Loucy (cell line): ENCODE data around the gene KRTAP10-2.

Source experiments
- H2AFZ ChIP-seq: fragments of 200-600 bp; sonication (generic); 2 replicates; pipeline ENCODE4 v1.6.0; 2016; ENCODE audit warnings: antibody characterized with exemption, mild to moderate bottlenecking, low read length, moderate library complexity
- H3F3A ChIP-seq: fragments of 200-600 bp; 2 replicates; pipeline ENCODE4 v1.6.0; 2016; ENCODE audit warnings: antibody characterized with exemption, low read depth, mild to moderate bottlenecking
- H3K27me3 ChIP-seq: fragments of 200-600 bp; sonication (generic); 2 replicates; pipeline ENCODE4 v1.6.1; 2014; ENCODE audit warnings: low read length, mild to moderate bottlenecking; ENCODE audit not compliant: insufficient read depth, poor library complexity, severe bottlenecking
- H3K36me3 ChIP-seq: fragments of 200-600 bp; sonication (generic); 2 replicates; pipeline ENCODE4 v1.6.1; 2016; ENCODE audit warnings: low read length; ENCODE audit not compliant: insufficient read depth
- H3K4me1 ChIP-seq: fragments of 200-600 bp; sonication (generic); 2 replicates; pipeline ENCODE4 v1.5.1; 2014; ENCODE audit warnings: low read length, mild to moderate bottlenecking; ENCODE audit not compliant: insufficient read depth, poor library complexity, severe bottlenecking
- H3K4me2 ChIP-seq: fragments of 200-600 bp; sonication (generic); 2 replicates; pipeline ENCODE4 v1.6.0; 2014; ENCODE audit warnings: antibody characterized with exemption, low read length, low read depth, mild to moderate bottlenecking; ENCODE audit not compliant: poor library complexity, severe bottlenecking
- H3K4me3 ChIP-seq: fragments of 200-600 bp; sonication (generic); 2 replicates; pipeline ENCODE4 v1.5.1; 2014; ENCODE audit warnings: low read length, mild to moderate bottlenecking, mixed read lengths; ENCODE audit not compliant: poor library complexity, severe bottlenecking
- H3K79me2 ChIP-seq: fragments of 200-600 bp; sonication (generic); 2 replicates; pipeline ENCODE4 v1.6.1; 2014; ENCODE audit warnings: low read length; ENCODE audit not compliant: insufficient read depth
- H3K9ac ChIP-seq: fragments of 200-600 bp; sonication (generic); 2 replicates; pipeline ENCODE4 v1.6.0; 2014; ENCODE audit warnings: mild to moderate bottlenecking, low read depth, low read length, moderate library complexity; ENCODE audit not compliant: poor library complexity, severe bottlenecking
- H3K9me2 ChIP-seq: fragments of 200-600 bp; sonication (generic); replicated peaks from 2 replicates; pipeline ENCODE4 v1.6.1; 2016; ENCODE audit warnings: low read depth, low read length, mixed read lengths
- H3K9me3 ChIP-seq: fragments of 200-600 bp; sonication (generic); 2 replicates; pipeline ENCODE4 v1.6.1; 2014; ENCODE audit warnings: mild to moderate bottlenecking, antibody characterized with exemption, low read length, low read depth; ENCODE audit not compliant: insufficient read depth
- H4K20me1 ChIP-seq: fragments of 200-600 bp; sonication (generic); 2 replicates; pipeline ENCODE4 v1.6.0; 2014; ENCODE audit warnings: antibody characterized with exemption, low read length, mild to moderate bottlenecking; ENCODE audit not compliant: insufficient read depth, poor library complexity, severe bottlenecking
- EZH2phosphoT487 ChIP-seq: fragments of 200-600 bp; IDR thresholded peaks from 2 replicates; pipeline ENCODE4 v1.6.1; 2018; ENCODE audit warnings: antibody characterized with exemption, mild to moderate bottlenecking, moderate library complexity, borderline replicate concordance
- TF ChIP-seq, protein P1 (sequence below): fragments of 200-600 bp; sonication (generic); conservative IDR thresholded peaks from 2 replicates; pipeline ENCODE4 v1.5.1; 2014; ENCODE audit warnings: mild to moderate bottlenecking, antibody characterized with exemption, low read length

Gene KRTAP10-2

DNA sequence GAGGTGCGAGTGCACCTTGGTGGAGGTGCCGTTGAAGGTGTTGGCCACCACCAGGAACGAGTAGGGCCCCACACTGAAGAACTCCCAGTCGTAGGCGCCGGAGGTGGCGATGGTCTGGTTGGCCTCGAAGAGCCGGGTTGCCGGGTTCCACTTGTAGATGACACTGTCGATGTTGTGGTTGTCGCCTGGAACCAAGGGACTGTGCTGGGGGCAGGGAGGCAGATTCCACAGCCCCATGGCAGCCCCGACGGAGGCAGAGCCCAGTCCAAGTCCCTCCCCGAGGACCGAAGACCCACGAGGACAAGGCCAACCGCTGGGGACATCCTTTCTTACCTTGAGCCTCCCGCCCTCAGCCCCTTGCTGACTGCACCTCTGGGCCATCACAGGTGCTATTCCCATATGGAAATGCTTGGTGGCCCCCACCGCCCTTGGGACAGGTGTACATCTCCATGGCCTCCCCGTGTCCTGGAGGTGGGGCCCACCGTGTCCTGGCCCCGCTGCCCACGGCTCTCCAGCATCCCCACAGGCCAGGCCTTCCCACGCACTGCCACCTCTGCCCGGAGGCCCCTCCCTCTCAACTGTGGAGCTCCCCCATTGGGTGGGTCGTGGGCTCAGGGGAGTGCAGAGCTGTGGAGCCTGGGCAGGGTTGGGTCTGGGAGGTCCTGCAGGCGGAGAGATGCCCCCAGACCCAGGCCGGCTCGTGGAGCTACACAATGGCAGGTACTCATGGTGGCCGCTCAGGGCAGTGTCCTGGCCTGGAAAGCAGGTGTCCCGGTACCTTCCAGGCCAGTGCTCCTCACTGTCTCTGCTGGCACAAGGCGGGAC is 29.2 kb downstream of the KRTAP10-2 start:
- H4K20me1 ChIP-seq, result no peaks in the 10 kb centered on the region
- no peaks in the 10 kb centered on the region for H3K9me2 ChIP-seq
- H3K9ac ChIP-seq, result no peak overlapping the region
- H3K79me2 ChIP-seq, result no peaks in the 10 kb centered on the region
- no peaks in the 10 kb centered on the region for H3K27me3 ChIP-seq
- no peak overlapping the region for H2AFZ ChIP-seq
- no peaks in the 10 kb centered on the region for H3K36me3 ChIP-seq
- H3K4me2 ChIP-seq, result no peak overlapping the region
- H3K4me1 ChIP-seq, result no peaks in the 10 kb centered on the region
- no peaks in the 10 kb centered on the region for H3F3A ChIP-seq
- no peak overlapping the region for H3K4me3 ChIP-seq
- peaks cover 11% of the 10 kb centered on the region; the same call in 1 of the 2 replicates for H3K9me3 ChIP-seq
- no peak for TF ChIP-seq EZH2phosphoT487
- TF ChIP-seq, protein P1, sequence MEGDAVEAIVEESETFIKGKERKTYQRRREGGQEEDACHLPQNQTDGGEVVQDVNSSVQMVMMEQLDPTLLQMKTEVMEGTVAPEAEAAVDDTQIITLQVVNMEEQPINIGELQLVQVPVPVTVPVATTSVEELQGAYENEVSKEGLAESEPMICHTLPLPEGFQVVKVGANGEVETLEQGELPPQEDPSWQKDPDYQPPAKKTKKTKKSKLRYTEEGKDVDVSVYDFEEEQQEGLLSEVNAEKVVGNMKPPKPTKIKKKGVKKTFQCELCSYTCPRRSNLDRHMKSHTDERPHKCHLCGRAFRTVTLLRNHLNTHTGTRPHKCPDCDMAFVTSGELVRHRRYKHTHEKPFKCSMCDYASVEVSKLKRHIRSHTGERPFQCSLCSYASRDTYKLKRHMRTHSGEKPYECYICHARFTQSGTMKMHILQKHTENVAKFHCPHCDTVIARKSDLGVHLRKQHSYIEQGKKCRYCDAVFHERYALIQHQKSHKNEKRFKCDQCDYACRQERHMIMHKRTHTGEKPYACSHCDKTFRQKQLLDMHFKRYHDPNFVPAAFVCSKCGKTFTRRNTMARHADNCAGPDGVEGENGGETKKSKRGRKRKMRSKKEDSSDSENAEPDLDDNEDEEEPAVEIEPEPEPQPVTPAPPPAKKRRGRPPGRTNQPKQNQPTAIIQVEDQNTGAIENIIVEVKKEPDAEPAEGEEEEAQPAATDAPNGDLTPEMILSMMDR, result no peak

DNA sequence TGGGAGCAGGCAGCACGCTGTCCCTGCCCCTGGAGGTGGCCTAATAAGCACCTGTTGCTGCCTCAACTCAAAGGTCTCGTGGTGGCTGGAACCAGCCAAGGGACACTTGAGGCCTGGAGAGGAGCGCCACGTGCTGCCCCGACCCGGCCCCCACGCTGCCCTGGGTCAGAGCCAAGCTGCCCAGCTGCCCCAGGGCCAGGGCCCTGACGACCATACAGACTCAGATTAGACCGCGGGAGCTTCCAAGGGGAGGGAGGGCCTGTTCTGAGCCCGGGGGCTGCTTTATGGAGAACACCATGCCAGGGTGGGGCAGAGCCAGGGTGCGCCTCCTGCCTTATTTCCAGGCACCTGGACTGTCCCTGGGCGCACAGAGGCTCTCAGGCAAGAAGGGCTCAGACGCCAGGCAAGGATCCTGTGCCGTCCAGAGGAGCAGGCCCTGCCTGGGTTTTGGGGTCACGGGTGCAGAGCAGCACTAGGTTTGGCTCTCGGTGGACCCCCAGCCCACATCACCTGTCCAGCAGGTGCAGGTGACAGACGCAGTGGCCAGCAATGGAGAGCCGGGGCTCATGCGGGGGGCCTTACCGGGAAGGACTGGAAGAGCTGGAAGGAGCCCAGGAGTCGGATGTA is 29.9 kb downstream of the KRTAP10-2 start:
- no peak for TF ChIP-seq EZH2phosphoT487
- TF ChIP-seq, protein P1, result no peak
- Histone ChIP-seq H3K27me3 (no peaks in the 10 kb centered on the region), H4K20me1 (no peaks in the 10 kb centered on the region), H3K4me1 (no peaks in the 10 kb centered on the region), H3K9me2 (no peaks in the 10 kb centered on the region), H3K4me3 (no peak overlapping the region), H3K9me3 (peaks cover 11% of the 10 kb centered on the region; the same call in 1 of the 2 replicates), H3K9ac (no peak overlapping the region), H3F3A (no peaks in the 10 kb centered on the region), H3K36me3 (no peaks in the 10 kb centered on the region), H3K4me2 (no peak overlapping the region), H2AFZ (no peak overlapping the region), H3K79me2 (no peaks in the 10 kb centered on the region)

DNA sequence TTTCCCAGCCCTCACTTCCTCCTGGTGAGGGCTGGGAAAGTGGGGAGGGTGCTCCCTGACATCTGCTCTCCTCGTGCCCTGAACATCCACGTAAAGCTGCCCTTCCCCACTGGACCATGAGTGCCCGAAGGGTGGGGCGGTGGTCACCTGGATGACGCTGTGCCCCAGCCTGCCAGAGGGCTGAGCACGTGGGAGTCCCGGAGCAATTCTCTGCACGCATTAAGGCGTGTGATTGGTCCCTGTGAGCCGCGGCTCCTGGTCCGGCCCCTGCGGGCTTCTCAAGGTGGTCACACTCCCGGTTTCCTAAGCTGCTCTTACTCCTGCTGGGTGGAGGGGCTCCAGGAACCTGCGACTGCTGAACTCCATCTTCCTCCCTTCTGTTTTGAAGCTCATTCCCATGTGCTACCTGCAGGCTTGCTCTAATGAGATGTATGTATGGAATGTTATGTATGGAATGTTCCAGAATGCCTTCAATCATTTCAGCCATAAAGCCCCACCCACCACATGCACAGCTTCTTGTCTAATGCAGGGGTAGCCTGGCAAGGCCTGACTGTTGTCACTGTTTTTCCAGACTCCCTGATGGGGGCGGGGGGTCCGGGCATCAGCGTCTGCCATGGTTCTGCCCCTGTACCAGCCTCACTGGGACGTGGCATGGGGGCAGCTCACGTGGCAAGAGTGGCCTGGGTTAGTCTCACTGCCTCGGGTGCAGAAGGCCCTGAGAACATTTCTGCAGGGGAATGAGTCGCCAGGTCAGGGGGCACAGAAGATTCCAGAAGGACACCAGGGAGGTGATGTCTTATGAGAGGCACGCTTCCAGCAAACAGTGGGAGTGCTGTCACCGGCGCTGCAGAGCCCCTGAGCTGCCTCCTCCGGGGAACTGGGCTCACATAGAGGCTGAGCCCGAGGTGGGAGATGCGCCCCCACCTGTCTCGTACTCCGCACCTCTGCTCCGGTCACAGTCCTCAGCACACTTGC is 30.7 kb downstream of the KRTAP10-2 start:
- H3K79me2 ChIP-seq, result no peaks in the 10 kb centered on the region
- no peaks in the 10 kb centered on the region for H4K20me1 ChIP-seq
- no peak overlapping the region for H2AFZ ChIP-seq
- no peak for TF ChIP-seq EZH2phosphoT487
- TF ChIP-seq, protein P1, result no peak
- no peaks in the 10 kb centered on the region for H3F3A ChIP-seq
- no peaks in the 10 kb centered on the region for H3K4me1 ChIP-seq
- H3K9me2 ChIP-seq, result no peaks in the 10 kb centered on the region
- peaks cover 10% of the 10 kb centered on the region; the same call in 1 of the 2 replicates for H3K9me3 ChIP-seq
- no peak overlapping the region for H3K4me2 ChIP-seq
- no peaks in the 10 kb centered on the region for H3K36me3 ChIP-seq
- H3K9ac ChIP-seq, result no peak overlapping the region
- H3K4me3 ChIP-seq, result no peak overlapping the region
- no peaks in the 10 kb centered on the region for H3K27me3 ChIP-seq
